Measurements from ENCODE around the gene ACTN4. TPM values are rescaled to one million over a fixed set of nuclear protein-coding genes. Genes with fewer than 3 reads are reported as not detected.

Gene ACTN4
- total RNA-seq, 1 donor from 2014 or later, result 329 TPM

DNA sequence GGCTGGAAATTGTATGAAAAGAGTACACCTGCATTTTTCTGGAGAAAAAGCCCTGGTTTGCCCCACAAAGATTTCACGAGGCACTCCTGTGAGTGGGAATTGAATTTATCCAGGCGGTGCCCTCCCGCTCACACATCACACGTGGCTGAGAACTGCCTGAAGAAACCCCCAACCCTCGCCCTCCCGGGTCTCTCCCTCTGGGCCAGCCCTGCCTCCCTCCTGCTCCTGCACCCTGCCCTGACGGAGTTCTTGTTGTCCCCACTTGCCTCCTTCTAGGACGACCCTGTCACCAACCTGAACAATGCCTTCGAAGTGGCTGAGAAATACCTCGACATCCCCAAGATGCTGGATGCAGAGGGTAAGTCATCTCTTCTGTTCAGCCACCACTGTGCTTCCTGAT is 61.7 kb downstream of the ACTN4 start:
- Mint-ChIP-seq H3K4me3 (ENCODE audit: low read depth) (no peak overlapping the region), H3K9me3 (no peaks in the 10 kb centered on the region), H3K36me3 (ENCODE audit: low read depth) (peaks cover 60% of the 10 kb centered on the region), H3K27ac (no peak overlapping the region), H3K27me3 (ENCODE audit: low read depth) (no peaks in the 10 kb centered on the region), H3K4me1 (ENCODE audit: low read depth) (no peaks in the 10 kb centered on the region)
- intact Hi-C loops (cut with micrococcal nuclease), result no loop called here
- no peak for DNase-seq (ENCODE audit: low spot score)

DNA sequence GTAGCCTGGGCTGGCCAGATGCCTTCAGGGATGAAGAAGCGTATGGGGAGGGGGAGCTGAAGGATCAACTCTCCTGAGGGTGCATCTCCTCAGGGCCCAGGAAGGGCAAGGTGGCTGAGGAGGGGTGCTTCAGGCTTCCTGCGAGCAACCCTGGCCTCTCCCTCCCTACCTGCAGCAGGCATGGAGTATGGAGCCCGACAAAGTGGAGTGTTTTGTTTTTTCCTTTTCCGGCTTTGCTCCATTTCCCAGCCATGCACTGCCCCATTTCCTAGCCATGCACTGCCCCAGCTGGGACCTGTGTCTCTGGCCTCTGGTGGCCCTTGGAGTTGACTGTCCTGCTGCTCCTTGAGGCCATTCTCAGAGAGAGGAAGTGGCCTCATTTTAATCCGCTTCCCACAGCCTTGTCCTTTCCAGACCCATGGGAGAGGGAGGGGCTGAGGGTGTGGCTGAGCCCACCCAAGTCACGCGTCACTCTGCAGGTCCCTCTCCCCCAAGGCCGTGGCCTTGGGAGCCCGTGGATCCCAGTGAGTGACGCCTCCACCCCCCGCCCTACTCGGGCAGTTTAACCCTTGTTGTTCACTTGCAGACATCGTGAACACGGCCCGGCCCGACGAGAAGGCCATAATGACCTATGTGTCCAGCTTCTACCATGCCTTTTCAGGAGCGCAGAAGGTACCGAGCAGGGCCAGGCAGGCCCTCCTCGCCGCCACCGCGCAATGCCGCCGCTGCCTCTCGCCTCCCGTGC is 62.4 kb downstream of the ACTN4 start:
- H3K4me1 Mint-ChIP-seq (ENCODE audit: low read depth), result no peaks in the 10 kb centered on the region
- H3K36me3 Mint-ChIP-seq (ENCODE audit: low read depth), result peaks cover 61% of the 10 kb centered on the region
- H3K4me3 Mint-ChIP-seq (ENCODE audit: low read depth), result no peak overlapping the region
- H3K27me3 Mint-ChIP-seq (ENCODE audit: low read depth), result no peaks in the 10 kb centered on the region
- H3K9me3 Mint-ChIP-seq, result no peaks in the 10 kb centered on the region
- DNase-seq (ENCODE audit: low spot score), result no peak
- H3K27ac Mint-ChIP-seq, result no peak overlapping the region
- intact Hi-C loops (cut with micrococcal nuclease), result no loop called here

DNA sequence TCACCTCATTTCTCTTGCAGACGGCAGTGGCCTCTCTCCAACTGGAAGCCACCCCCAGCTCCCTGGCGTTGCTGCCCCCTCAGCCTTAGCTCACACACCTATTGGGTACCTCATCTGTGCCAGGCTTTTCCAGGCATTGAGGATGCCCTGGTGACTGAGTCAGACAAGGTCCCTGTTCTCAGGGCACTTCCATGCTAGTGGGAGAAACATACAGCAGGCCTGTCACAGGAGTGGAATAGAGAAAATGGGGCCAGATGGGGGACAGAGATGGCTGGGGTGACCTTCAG is 62.9 kb downstream of the ACTN4 start:
- no peaks in the 10 kb centered on the region for H3K9me3 Mint-ChIP-seq
- intact Hi-C loops (cut with micrococcal nuclease), result no loop called here
- H3K4me1 Mint-ChIP-seq (ENCODE audit: low read depth), result no peaks in the 10 kb centered on the region
- H3K4me3 Mint-ChIP-seq (ENCODE audit: low read depth), result no peak overlapping the region
- no peak overlapping the region for H3K27ac Mint-ChIP-seq
- no peaks in the 10 kb centered on the region for H3K27me3 Mint-ChIP-seq (ENCODE audit: low read depth)
- DNase-seq (ENCODE audit: low spot score), result no peak
- peaks cover 61% of the 10 kb centered on the region for H3K36me3 Mint-ChIP-seq (ENCODE audit: low read depth)

- intact Hi-C loops (cut with micrococcal nuclease), result no loop called here
- Mint-ChIP-seq H3K27ac (no peak overlapping the region), H3K4me1 (ENCODE audit: low read depth) (no peaks in the 10 kb centered on the region), H3K27me3 (ENCODE audit: low read depth) (no peaks in the 10 kb centered on the region), H3K36me3 (ENCODE audit: low read depth) (peaks cover 60% of the 10 kb centered on the region), H3K4me3 (ENCODE audit: low read depth) (no peak overlapping the region), H3K9me3 (no peaks in the 10 kb centered on the region)
- no peak for DNase-seq (ENCODE audit: low spot score)
These were observed 63.7 kb downstream of the ACTN4 start for GRCh38 chr19:38710928-38711725.

GRCh38 chr19:38711726-38712153 is 64.3 kb downstream of the ACTN4 start:
- H3K4me3 Mint-ChIP-seq (ENCODE audit: low read depth), result no peak overlapping the region
- H3K27me3 Mint-ChIP-seq (ENCODE audit: low read depth), result no peaks in the 10 kb centered on the region
- intact Hi-C loops (cut with micrococcal nuclease), result no loop called here
- DNase-seq (ENCODE audit: low spot score), result no peak
- H3K27ac Mint-ChIP-seq, result no peak overlapping the region
- no peaks in the 10 kb centered on the region for H3K4me1 Mint-ChIP-seq (ENCODE audit: low read depth)
- H3K9me3 Mint-ChIP-seq, result no peaks in the 10 kb centered on the region
- peaks cover 62% of the 10 kb centered on the region for H3K36me3 Mint-ChIP-seq (ENCODE audit: low read depth)

DNA sequence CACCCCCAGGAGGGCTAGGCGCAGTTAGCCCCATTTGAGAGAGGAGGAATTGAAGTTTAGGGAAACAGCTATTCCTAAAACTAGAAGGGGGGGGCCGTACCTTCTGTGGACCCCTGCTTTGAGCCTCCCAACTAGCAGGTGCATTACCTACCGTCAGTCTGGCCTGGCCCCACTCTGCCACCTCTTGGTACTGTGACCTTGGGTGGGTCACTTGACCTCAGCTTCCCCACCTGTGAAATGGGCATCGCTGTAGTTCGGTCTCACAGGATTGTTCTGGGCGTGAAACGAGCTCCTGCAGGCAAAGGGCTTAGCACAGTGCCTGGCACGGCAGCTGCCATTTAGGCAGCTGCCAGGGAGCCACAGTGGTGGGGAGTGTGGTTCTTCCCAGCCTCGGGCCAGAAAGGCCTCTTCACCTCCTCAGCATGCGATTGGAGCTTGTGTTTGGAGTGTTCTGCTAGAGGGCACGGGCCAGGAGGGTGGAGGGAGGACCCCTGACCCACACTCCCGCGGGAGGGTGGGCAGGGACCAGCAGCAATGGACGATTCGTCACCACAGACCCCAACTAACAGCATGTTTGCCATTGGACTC is 64.8 kb downstream of the ACTN4 start:
- peaks cover 57% of the 10 kb centered on the region for H3K36me3 Mint-ChIP-seq (ENCODE audit: low read depth)
- H3K4me3 Mint-ChIP-seq (ENCODE audit: low read depth), result no peak overlapping the region
- intact Hi-C loops (cut with micrococcal nuclease), result no loop called here
- no peaks in the 10 kb centered on the region for H3K27me3 Mint-ChIP-seq (ENCODE audit: low read depth)
- no peaks in the 10 kb centered on the region for H3K9me3 Mint-ChIP-seq
- no peak for DNase-seq (ENCODE audit: low spot score)
- no peaks in the 10 kb centered on the region for H3K4me1 Mint-ChIP-seq (ENCODE audit: low read depth)
- H3K27ac Mint-ChIP-seq, result no peak overlapping the region

DNA sequence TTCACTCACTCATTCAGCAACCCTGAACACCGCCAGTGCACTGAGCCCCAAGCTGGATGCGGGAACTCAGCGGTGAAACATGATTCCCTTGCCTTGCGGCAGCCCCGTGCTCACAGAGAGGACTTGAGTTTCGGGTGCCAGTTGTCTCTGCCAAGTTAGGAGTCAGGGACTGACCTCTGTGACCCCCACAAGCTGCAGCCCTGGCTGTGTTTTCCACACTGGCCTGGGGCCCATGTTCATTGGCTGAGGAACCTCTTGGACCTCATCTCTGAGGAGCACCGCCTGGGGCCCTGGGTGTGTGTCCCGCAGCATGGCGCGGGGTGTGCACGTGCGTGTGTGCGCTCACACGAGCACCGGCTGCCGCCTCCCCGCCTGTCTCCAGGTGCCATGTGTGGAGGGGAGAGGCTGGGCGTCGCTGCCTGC is 65.8 kb downstream of the ACTN4 start:
- H3K4me1 Mint-ChIP-seq (ENCODE audit: low read depth), result no peaks in the 10 kb centered on the region
- H3K9me3 Mint-ChIP-seq, result no peaks in the 10 kb centered on the region
- intact Hi-C loops (cut with micrococcal nuclease), result no loop called here

GRCh38 chr19:38713865-38714264 is 66.4 kb downstream of the ACTN4 start:
- no peak overlapping the region for H3K27ac Mint-ChIP-seq

More for the DNA sequence above, 65.8 kb downstream of the ACTN4 start:
- H3K4me3 Mint-ChIP-seq (ENCODE audit: low read depth), result no peak overlapping the region
- DNase-seq (ENCODE audit: low spot score), result no peak
- H3K27ac Mint-ChIP-seq, result no peak overlapping the region
- H3K27me3 Mint-ChIP-seq (ENCODE audit: low read depth), result no peaks in the 10 kb centered on the region
- H3K36me3 Mint-ChIP-seq (ENCODE audit: low read depth), result peaks cover 53% of the 10 kb centered on the region

DNA sequence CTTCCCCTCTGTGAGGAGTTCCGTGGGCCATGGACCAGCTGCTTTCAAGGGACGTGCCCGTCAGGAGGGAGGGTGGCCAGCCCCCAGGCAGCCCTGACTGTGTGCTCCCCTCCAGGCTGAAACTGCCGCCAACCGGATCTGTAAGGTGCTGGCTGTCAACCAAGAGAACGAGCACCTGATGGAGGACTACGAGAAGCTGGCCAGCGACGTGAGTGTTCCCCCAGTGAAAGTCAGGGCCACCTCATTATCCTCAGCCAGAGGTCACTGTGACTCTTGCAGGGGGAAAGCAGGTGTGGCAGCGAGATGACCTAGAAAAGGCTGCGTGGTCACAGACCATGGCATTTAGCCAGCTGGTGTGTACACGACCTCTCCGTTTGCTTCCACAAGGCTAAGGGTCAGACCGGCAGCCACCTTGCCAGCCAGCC is 66.9 kb downstream of the ACTN4 start:
- no peak overlapping the region for H3K4me3 Mint-ChIP-seq (ENCODE audit: low read depth)

More at GRCh38 chr19:38713865-38714264, 66.4 kb downstream of the ACTN4 start:
- Mint-ChIP-seq H3K9me3 (no peaks in the 10 kb centered on the region), H3K27me3 (ENCODE audit: low read depth) (no peaks in the 10 kb centered on the region), H3K36me3 (ENCODE audit: low read depth) (peaks cover 53% of the 10 kb centered on the region), H3K4me1 (ENCODE audit: low read depth) (no peaks in the 10 kb centered on the region), H3K4me3 (ENCODE audit: low read depth) (no peak overlapping the region)
- no peak for DNase-seq (ENCODE audit: low spot score)
- intact Hi-C loops (cut with micrococcal nuclease), result no loop called here

DNA sequence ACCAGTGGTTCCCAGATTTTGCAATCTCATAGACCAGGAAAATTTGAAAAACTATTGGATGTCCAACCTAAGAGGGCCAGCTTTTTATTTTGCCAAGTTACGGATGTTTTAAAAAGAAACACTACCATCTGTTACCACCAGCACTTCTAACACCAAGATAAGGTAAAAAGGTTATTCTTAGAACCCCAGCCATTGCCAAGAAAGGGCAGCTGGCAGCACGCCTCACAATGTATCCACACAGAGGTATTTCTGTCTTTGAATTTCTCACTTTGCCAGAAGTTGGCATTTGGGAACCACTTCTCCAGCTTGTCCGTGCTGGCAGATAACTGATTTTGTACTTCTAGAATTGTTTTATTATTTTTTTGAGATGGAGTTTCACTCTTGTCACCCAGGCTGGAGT is 68.1 kb downstream of the ACTN4 start:
- intact Hi-C loops (cut with micrococcal nuclease), result no loop called here
- no peaks in the 10 kb centered on the region for H3K27me3 Mint-ChIP-seq (ENCODE audit: low read depth)
- no peaks in the 10 kb centered on the region for H3K4me1 Mint-ChIP-seq (ENCODE audit: low read depth)
- H3K36me3 Mint-ChIP-seq (ENCODE audit: low read depth), result peaks cover 46% of the 10 kb centered on the region
- H3K27ac Mint-ChIP-seq, result no peak overlapping the region
- H3K4me3 Mint-ChIP-seq (ENCODE audit: low read depth), result no peak overlapping the region
- no peak for DNase-seq (ENCODE audit: low spot score)
- H3K9me3 Mint-ChIP-seq, result no peaks in the 10 kb centered on the region

More for the DNA sequence above, 66.9 kb downstream of the ACTN4 start:
- Mint-ChIP-seq H3K9me3 (no peaks in the 10 kb centered on the region), H3K36me3 (ENCODE audit: low read depth) (peaks cover 53% of the 10 kb centered on the region), H3K27ac (no peak overlapping the region), H3K4me1 (ENCODE audit: low read depth) (no peaks in the 10 kb centered on the region), H3K27me3 (ENCODE audit: low read depth) (no peaks in the 10 kb centered on the region)
- intact Hi-C loops (cut with micrococcal nuclease), result no loop called here
- no peak for DNase-seq (ENCODE audit: low spot score)

DNA sequence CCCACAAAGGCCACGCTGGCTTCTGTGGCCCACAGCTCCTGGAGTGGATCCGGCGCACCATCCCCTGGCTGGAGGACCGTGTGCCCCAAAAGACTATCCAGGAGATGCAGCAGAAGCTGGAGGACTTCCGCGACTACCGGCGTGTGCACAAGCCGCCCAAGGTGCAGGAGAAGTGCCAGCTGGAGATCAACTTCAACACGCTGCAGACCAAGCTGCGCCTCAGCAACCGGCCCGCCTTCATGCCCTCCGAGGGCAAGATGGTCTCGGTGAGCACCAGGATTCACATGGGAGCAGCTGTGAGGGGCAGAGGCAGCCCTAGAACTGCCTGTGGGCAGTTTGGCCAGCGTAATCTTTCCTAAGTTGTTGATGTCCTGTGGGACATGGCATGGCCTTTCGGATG is 69.6 kb downstream of the ACTN4 start:
- no peaks in the 10 kb centered on the region for H3K9me3 Mint-ChIP-seq
- H3K36me3 Mint-ChIP-seq (ENCODE audit: low read depth), result peaks cover 45% of the 10 kb centered on the region
- no peak overlapping the region for H3K4me3 Mint-ChIP-seq (ENCODE audit: low read depth)
- DNase-seq (ENCODE audit: low spot score), result no peak
- no peak overlapping the region for H3K27ac Mint-ChIP-seq
- H3K4me1 Mint-ChIP-seq (ENCODE audit: low read depth), result no peaks in the 10 kb centered on the region
- no peaks in the 10 kb centered on the region for H3K27me3 Mint-ChIP-seq (ENCODE audit: low read depth)
- intact Hi-C loops (cut with micrococcal nuclease), result no loop called here

GRCh38 chr19:38717855-38718254 is 70.4 kb downstream of the ACTN4 start:
- no peaks in the 10 kb centered on the region for H3K27me3 Mint-ChIP-seq (ENCODE audit: low read depth)
- no peak for DNase-seq (ENCODE audit: low spot score)
- H3K9me3 Mint-ChIP-seq, result no peaks in the 10 kb centered on the region
- H3K4me3 Mint-ChIP-seq (ENCODE audit: low read depth), result no peak overlapping the region
- H3K27ac Mint-ChIP-seq, result no peak overlapping the region
- H3K4me1 Mint-ChIP-seq (ENCODE audit: low read depth), result no peaks in the 10 kb centered on the region
- intact Hi-C loops (cut with micrococcal nuclease), result no loop called here
- H3K36me3 Mint-ChIP-seq (ENCODE audit: low read depth), result peaks cover 51% of the 10 kb centered on the region
